ENCODE measurements around the gene STXBP1. TPM values are rescaled to one million over a fixed set of nuclear protein-coding genes. Genes with fewer than 3 reads are reported as not detected.

STXBP1 gene
- total RNA-seq, 4 donors from 2014 or later: 4.7 to 36.1 (median 12.2) TPM

DNA sequence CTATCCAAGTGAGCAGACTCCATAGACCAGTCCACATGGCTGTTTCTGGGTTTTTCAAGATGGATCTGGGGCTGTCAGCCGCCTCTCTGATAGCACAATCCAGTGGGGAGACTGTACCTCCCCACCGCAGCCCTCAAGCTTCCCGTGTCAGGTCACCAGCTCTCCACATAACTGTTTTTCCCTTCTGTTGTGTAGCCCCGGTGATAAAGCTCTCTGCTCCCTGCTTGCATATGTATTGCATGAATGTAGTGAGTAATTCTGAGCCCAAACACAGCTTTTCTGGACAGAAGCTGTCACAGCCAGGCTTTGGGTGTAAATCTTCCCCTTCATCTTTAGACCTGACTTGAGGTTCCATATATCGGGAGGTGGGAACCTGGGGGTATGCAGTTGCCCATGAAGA lies 71.6 kb downstream of the STXBP1 start:
- TF ChIP-seq, protein P1, sequence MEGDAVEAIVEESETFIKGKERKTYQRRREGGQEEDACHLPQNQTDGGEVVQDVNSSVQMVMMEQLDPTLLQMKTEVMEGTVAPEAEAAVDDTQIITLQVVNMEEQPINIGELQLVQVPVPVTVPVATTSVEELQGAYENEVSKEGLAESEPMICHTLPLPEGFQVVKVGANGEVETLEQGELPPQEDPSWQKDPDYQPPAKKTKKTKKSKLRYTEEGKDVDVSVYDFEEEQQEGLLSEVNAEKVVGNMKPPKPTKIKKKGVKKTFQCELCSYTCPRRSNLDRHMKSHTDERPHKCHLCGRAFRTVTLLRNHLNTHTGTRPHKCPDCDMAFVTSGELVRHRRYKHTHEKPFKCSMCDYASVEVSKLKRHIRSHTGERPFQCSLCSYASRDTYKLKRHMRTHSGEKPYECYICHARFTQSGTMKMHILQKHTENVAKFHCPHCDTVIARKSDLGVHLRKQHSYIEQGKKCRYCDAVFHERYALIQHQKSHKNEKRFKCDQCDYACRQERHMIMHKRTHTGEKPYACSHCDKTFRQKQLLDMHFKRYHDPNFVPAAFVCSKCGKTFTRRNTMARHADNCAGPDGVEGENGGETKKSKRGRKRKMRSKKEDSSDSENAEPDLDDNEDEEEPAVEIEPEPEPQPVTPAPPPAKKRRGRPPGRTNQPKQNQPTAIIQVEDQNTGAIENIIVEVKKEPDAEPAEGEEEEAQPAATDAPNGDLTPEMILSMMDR (IDR thresholded peaks at IDR 0.05): no peak
- TF ChIP-seq POLR2A (IDR thresholded peaks at IDR 0.05): no peak
- Histone ChIP-seq H3K36me3 (peaks cover 0 to 75% (median 0%) of the 10 kb centered on the region in 3 donors), H3K27me3 (no peaks in the 10 kb centered on the region), H3K27ac (no peak overlapping the region), H3K4me1 (no peaks in the 10 kb centered on the region), H3K9me3 (no peaks in the 10 kb centered on the region), H3K4me3 (no peak overlapping the region)
- WGBS, 2 donors: 82 to 88% methylated on average over 5 of the region's 5 CpGs
- no peak for DNase-seq
- intact Hi-C loops (cut with DNase I): no loop called here

DNA sequence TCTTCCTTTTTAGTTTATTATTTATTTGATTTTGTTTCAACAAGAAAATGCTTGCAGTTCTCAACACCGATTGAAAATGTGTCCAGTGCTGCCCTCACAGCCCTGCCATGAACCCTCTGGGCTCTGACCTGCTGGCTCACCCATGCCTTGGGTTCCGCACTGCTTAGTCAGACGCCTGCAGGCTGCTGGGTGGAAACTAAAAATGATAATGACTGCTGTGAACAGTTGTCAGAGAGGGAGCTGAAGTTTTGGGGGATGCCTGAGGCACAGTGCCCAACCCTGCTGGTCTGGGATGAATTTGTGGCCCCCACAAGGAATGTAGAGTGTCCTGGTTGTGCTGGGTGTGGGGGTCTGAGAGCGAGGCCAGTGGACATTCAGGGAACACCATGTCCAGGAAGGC lies 72.5 kb downstream of the STXBP1 start:
- H3K27me3 ChIP-seq: no peaks in the 10 kb centered on the region
- H3K36me3 ChIP-seq: peaks cover 0 to 77% (median 0%) of the 10 kb centered on the region in 3 donors
- no peak overlapping the region for H3K27ac ChIP-seq
- intact Hi-C loops (cut with DNase I): no loop called here
- no peaks in the 10 kb centered on the region for H3K4me1 ChIP-seq
- H3K9me3 ChIP-seq: no peaks in the 10 kb centered on the region
- 67 to 78% methylated on average over 2 to 4 of the region's 4 CpGs for WGBS, 2 donors
- H3K4me3 ChIP-seq: no peak overlapping the region
- DNase-seq: no peak
- TF ChIP-seq, protein P1 (IDR thresholded peaks at IDR 0.05): no peak
- TF ChIP-seq POLR2A (IDR thresholded peaks at IDR 0.05): no peak

DNA sequence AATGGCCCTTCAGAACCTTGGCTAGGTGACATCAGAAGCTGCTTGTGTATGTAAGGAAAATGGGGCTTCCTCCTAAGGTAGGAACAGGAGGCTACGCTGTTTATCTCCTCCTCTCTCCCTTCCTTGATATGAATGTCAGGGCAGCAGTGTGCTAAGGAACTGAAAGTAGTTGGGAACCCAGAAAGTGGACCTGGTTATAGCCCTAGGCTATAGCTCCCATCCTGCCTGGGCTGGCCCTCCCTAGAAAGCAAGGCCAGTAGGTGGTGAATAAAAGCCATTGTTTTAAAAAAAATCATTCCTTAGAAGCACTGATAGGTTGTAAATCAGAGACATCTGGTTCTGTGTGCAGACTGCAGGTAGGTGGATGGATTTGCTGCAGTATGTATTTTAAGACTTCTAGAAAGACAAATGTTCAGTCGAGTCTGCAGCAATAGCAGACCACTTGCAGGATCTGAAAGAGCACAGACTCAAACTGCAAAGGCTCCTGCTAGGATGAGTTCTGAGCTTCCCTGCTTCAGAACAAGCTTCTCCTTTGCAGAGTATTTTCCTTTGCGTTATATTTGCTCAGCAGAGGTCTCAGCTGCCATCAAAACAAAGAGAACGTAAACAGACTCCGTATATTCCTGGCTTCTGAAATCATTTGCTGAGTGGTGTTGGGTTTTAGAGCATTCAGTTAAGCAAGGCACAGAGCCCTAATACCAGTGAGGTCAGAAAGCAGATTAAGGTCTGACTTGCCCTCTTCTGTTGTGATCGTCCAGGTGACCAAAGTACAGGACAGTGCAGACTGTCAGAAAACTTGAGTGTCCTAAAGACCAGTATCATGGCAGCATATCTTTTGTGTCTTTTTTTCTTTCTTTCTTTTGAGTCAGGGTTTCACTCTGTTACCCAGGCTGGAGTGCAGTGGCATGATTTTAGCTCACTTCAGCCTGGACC lies 74.7 kb downstream of the STXBP1 start:
- no peak overlapping the region for H3K27ac ChIP-seq
- no peak for DNase-seq
- no peak overlapping the region for H3K4me3 ChIP-seq
- H3K4me1 ChIP-seq: no peaks in the 10 kb centered on the region
- H3K9me3 ChIP-seq: no peaks in the 10 kb centered on the region
- H3K27me3 ChIP-seq: no peaks in the 10 kb centered on the region
- intact Hi-C loops (cut with DNase I): no loop called here
- H3K36me3 ChIP-seq: peaks cover 0 to 77% (median 0%) of the 10 kb centered on the region in 3 donors
- WGBS, 2 donors: 71 to 81% methylated on average over 6 of the region's 6 CpGs
- TF ChIP-seq, protein P1 (IDR thresholded peaks at IDR 0.05): no peak
- no peak for TF ChIP-seq POLR2A (IDR thresholded peaks at IDR 0.05)

DNA sequence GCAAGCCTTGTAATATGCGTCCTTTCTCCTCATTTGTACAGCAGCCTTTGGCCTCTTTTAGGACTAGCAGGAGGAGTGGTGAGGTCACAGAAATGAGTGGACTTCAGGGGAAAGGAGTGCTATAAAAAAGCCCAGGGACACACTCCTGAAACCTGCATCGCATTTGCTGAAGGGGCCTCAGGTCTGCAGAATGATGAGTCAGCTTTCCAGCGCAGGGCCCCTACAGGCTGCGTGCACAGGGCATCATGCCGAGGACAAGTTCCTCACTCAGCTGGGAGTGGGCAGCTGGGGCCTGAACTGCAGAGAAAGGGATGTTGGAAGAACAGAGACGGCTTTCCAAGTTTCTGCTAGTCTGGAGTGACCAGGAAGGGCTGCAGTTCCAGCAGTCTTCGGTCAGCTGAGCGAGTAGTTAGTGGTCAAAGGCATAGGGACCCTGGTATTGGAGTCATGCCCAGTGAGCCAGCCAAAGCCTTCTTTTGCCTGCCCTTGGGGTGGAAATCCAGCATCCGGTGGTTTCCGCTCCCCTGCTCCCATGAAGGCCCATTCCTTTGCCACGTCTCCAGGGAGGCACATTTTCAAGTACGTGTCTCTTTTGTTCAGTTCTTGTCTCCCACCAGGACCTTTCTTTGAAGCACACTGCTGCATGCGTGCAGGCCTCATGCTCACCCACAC lies 77.4 kb downstream of the STXBP1 start:
- 97% methylated on average over 8 to 9 of the region's 13 CpGs for WGBS, 2 donors
- DNase-seq: no peak
- H3K27me3 ChIP-seq: no peaks in the 10 kb centered on the region
- peaks cover 0 to 56% (median 0%) of the 10 kb centered on the region in 3 donors for H3K36me3 ChIP-seq
- intact Hi-C loops (cut with DNase I): no loop called here
- no peak for TF ChIP-seq POLR2A (IDR thresholded peaks at IDR 0.05)
- TF ChIP-seq, protein P1 (IDR thresholded peaks at IDR 0.05): no peak
- H3K9me3 ChIP-seq: no peaks in the 10 kb centered on the region
- no peaks in the 10 kb centered on the region for H3K4me1 ChIP-seq
- H3K4me3 ChIP-seq: no peak overlapping the region
- no peak overlapping the region for H3K27ac ChIP-seq

DNA sequence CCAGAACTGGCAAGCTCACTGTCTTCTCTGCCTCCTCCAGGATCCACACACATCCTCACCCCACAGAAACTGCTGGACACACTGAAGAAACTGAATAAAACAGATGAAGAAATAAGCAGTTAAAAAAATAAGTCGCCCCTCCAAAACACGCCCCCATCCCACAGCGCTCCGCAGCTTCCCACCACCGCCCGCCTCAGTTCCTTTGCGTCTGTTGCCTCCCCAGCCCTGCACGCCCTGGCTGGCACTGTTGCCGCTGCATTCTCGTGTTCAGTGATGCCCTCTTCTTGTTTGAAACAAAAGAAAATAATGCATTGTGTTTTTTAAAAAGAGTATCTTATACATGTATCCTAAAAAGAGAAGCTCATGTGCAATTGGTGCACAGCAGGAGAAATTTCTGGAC lies 78.7 kb downstream of the STXBP1 start:
- intact Hi-C loops (cut with DNase I): no loop called here
- no peaks in the 10 kb centered on the region for H3K9me3 ChIP-seq
- H3K4me1 ChIP-seq: no peaks in the 10 kb centered on the region
- WGBS, 2 donors: 90% methylated on average over 9 to 10 of the region's 10 CpGs
- no peak overlapping the region for H3K4me3 ChIP-seq
- no peaks in the 10 kb centered on the region for H3K27me3 ChIP-seq
- no peak for DNase-seq
- H3K36me3 ChIP-seq: peaks cover 0 to 52% (median 0%) of the 10 kb centered on the region in 3 donors
- H3K27ac ChIP-seq: no peak overlapping the region
- TF ChIP-seq, protein P1 (IDR thresholded peaks at IDR 0.05): no peak
- no peak for TF ChIP-seq POLR2A (IDR thresholded peaks at IDR 0.05)

Measured in esophagus squamous epithelium (tissue), 5 donors.